ENCODE results near the gene COG2. TPM values are rescaled to one million over a fixed set of nuclear protein-coding genes. Genes with fewer than 3 reads are reported as not detected.

Gene COG2
- total RNA-seq, 1 donor: 23.9 TPM

- Histone ChIP-seq H3K4me1 (ENCODE audit: insufficient read depth, low read length) (no peaks in the 10 kb centered on the region), H3K4me3 (ENCODE audit: insufficient read depth, low read length) (no peak overlapping the region), H3K27me3 (ENCODE audit: insufficient read depth, low read length) (no peaks in the 10 kb centered on the region), H3K4me2 (ENCODE audit: insufficient read depth, low read length) (no peak overlapping the region), H3K36me3 (ENCODE audit: insufficient read depth, low read length) (peaks cover 30% of the 10 kb centered on the region), H3K9me3 (ENCODE audit: low read depth, low read length) (no peaks in the 10 kb centered on the region), H3K27ac (ENCODE audit: low read depth, low read length) (no peak overlapping the region), H4K20me1 (ENCODE audit: insufficient read depth, low read length) (no peaks in the 10 kb centered on the region), H3K79me2 (ENCODE audit: insufficient read depth, low read length) (no peaks in the 10 kb centered on the region), H2AFZ (ENCODE audit: low read length) (no peak overlapping the region)
- no peak for DNase-seq (ENCODE audit: insufficient read length, low spot score, missing footprints)
- no peak for TF ChIP-seq CTCF (IDR thresholded peaks at IDR 0.05; ENCODE audit: extremely low read depth, low read depth, low read length)
Observed at GRCh38 chr1:230691615-230692014, 49.3 kb downstream of the COG2 start.

- Histone ChIP-seq H4K20me1 (ENCODE audit: insufficient read depth, low read length) (no peaks in the 10 kb centered on the region), H3K27me3 (ENCODE audit: insufficient read depth, low read length) (no peaks in the 10 kb centered on the region), H3K36me3 (ENCODE audit: insufficient read depth, low read length) (peaks cover 21% of the 10 kb centered on the region), H3K4me2 (ENCODE audit: insufficient read depth, low read length) (no peak overlapping the region), H2AFZ (ENCODE audit: low read length) (no peak overlapping the region), H3K9me3 (ENCODE audit: low read depth, low read length) (no peaks in the 10 kb centered on the region), H3K79me2 (ENCODE audit: insufficient read depth, low read length) (no peaks in the 10 kb centered on the region), H3K27ac (ENCODE audit: low read depth, low read length) (no peak overlapping the region), H3K4me3 (ENCODE audit: insufficient read depth, low read length) (no peak overlapping the region), H3K4me1 (ENCODE audit: insufficient read depth, low read length) (no peaks in the 10 kb centered on the region)
- no peak for TF ChIP-seq CTCF (IDR thresholded peaks at IDR 0.05; ENCODE audit: extremely low read depth, low read depth, low read length)
- no peak for DNase-seq (ENCODE audit: insufficient read length, low spot score, missing footprints)
Observed at GRCh38 chr1:230693221-230693620, 50.9 kb downstream of the COG2 start.

GRCh38 chr1:230693777-230694176 is 51.5 kb downstream of the COG2 start:
- Histone ChIP-seq H3K4me3 (ENCODE audit: insufficient read depth, low read length) (no peak overlapping the region), H3K27ac (ENCODE audit: low read depth, low read length) (no peak overlapping the region), H2AFZ (ENCODE audit: low read length) (no peak overlapping the region), H3K27me3 (ENCODE audit: insufficient read depth, low read length) (no peaks in the 10 kb centered on the region), H3K9me3 (ENCODE audit: low read depth, low read length) (no peaks in the 10 kb centered on the region), H3K79me2 (ENCODE audit: insufficient read depth, low read length) (no peaks in the 10 kb centered on the region), H4K20me1 (ENCODE audit: insufficient read depth, low read length) (no peaks in the 10 kb centered on the region), H3K36me3 (ENCODE audit: insufficient read depth, low read length) (peaks cover 21% of the 10 kb centered on the region), H3K4me1 (ENCODE audit: insufficient read depth, low read length) (no peaks in the 10 kb centered on the region), H3K4me2 (ENCODE audit: insufficient read depth, low read length) (no peak overlapping the region)
- TF ChIP-seq CTCF (IDR thresholded peaks at IDR 0.05; ENCODE audit: extremely low read depth, low read depth, low read length): no peak
- no peak for DNase-seq (ENCODE audit: insufficient read length, low spot score, missing footprints)

GRCh38 chr1:230694464-230694863 is 52.2 kb downstream of the COG2 start:
- no peak overlapping the region for H3K4me3 ChIP-seq (ENCODE audit: insufficient read depth, low read length)
- no peak overlapping the region for H2AFZ ChIP-seq (ENCODE audit: low read length)
- TF ChIP-seq CTCF (IDR thresholded peaks at IDR 0.05; ENCODE audit: extremely low read depth, low read depth, low read length): no peak
- H3K4me2 ChIP-seq (ENCODE audit: insufficient read depth, low read length): no peak overlapping the region
- no peaks in the 10 kb centered on the region for H3K79me2 ChIP-seq (ENCODE audit: insufficient read depth, low read length)
- H4K20me1 ChIP-seq (ENCODE audit: insufficient read depth, low read length): no peaks in the 10 kb centered on the region
- no peaks in the 10 kb centered on the region for H3K9me3 ChIP-seq (ENCODE audit: low read depth, low read length)
- no peaks in the 10 kb centered on the region for H3K27me3 ChIP-seq (ENCODE audit: insufficient read depth, low read length)
- no peak for DNase-seq (ENCODE audit: insufficient read length, low spot score, missing footprints)
- no peaks in the 10 kb centered on the region for H3K4me1 ChIP-seq (ENCODE audit: insufficient read depth, low read length)
- H3K36me3 ChIP-seq (ENCODE audit: insufficient read depth, low read length): peaks cover 21% of the 10 kb centered on the region
- no peak overlapping the region for H3K27ac ChIP-seq (ENCODE audit: low read depth, low read length)

All from osteoblast (primary cell).